OCI-LY3 (cell line): Measurements from ENCODE around the gene OR10A5.

Source experiments
- H2AFZ ChIP-seq: fragments of 200-600, 300-600 bp; shearing (Covaris generic); 2 replicates; pipeline ENCODE4 v1.6.0; 2014; ENCODE audit warnings: antibody characterized with exemption, low read depth, low read length
- H3K27ac ChIP-seq: fragments of 200-600, 300-600 bp; sonication (generic); 2 replicates; pipeline ENCODE4 v1.5.1; 2014; ENCODE audit warnings: mild to moderate bottlenecking, low read length, moderate library complexity, mixed read lengths
- H3K27me3 ChIP-seq: fragments of 200-600, 300-600 bp; sonication (generic); 2 replicates; pipeline ENCODE4 v1.6.1; 2014; ENCODE audit warnings: low read depth, low read length, mixed read lengths
- H3K36me3 ChIP-seq: fragments of 200-600, 300-600 bp; sonication (generic); replicated peaks from 2 replicates; pipeline ENCODE3; 2014; ENCODE audit warnings: low read depth, low read length, mixed read lengths
- H3K4me1 ChIP-seq: fragments of 300-600, 200-600 bp; sonication (generic); 2 replicates; pipeline ENCODE4 v1.6.1; 2014; ENCODE audit warnings: low read length, mixed read lengths
- H3K4me2 ChIP-seq: fragments of 200-600, 300-600 bp; sonication (generic); 2 replicates; pipeline ENCODE4 v1.6.1; 2014; ENCODE audit warnings: low read length, mixed read lengths
- H3K4me3 ChIP-seq: fragments of 300-600, 200-600 bp; sonication (generic); 2 replicates; pipeline ENCODE4 v1.5.1; 2014; ENCODE audit warnings: antibody characterized with exemption, mild to moderate bottlenecking, low read length, moderate library complexity
- H3K79me2 ChIP-seq: fragments of 300-600, 200-600 bp; shearing (Covaris generic); 2 replicates; pipeline ENCODE4 v1.6.1; 2014; ENCODE audit warnings: mild to moderate bottlenecking, low read length, mixed read lengths
- H3K9ac ChIP-seq: fragments of 300-600, 200-600 bp; shearing (Covaris generic); 2 replicates; pipeline ENCODE4 v1.6.0; 2014; ENCODE audit warnings: mild to moderate bottlenecking, low read length, moderate library complexity
- H3K9me3 ChIP-seq: fragments of 200-600, 300-600 bp; shearing (Covaris generic); 2 replicates; pipeline ENCODE4 v1.6.1; 2014; ENCODE audit warnings: low read length, mixed read lengths; ENCODE audit not compliant: insufficient read depth
- H4K20me1 ChIP-seq: fragments of 200-600, 300-600 bp; sonication (generic); 2 replicates; pipeline ENCODE4 v1.6.1; 2016; ENCODE audit warnings: low read length, mixed read lengths; ENCODE audit not compliant: insufficient read depth
- EZH2phosphoT487 ChIP-seq: fragments of 200-600 bp; shearing (Covaris generic); IDR thresholded peaks from 2 replicates; pipeline ENCODE4 v1.6.1; 2018; ENCODE audit warnings: antibody characterized with exemption, mixed run types, low read depth
- TF ChIP-seq, protein P1 (sequence below): fragments of 200-600, 300-600 bp; sonication (generic); IDR thresholded peaks from 2 replicates; pipeline ENCODE4 v1.5.1; 2014; ENCODE audit warnings: antibody characterized with exemption, low read length, low read depth

The OR10A5 gene

GRCh38 chr11:6871278-6871677 lies 25.8 kb downstream of the OR10A5 start:
- Histone ChIP-seq H4K20me1 (no peaks in the 10 kb centered on the region), H3K79me2 (no peaks in the 10 kb centered on the region), H3K36me3 (no peaks in the 10 kb centered on the region), H3K9me3 (no peaks in the 10 kb centered on the region), H3K27me3 (no peaks in the 10 kb centered on the region), H3K4me1 (no peaks in the 10 kb centered on the region), H2AFZ (no peak overlapping the region), H3K4me3 (no peak overlapping the region), H3K27ac (no peak overlapping the region), H3K4me2 (no peak overlapping the region), H3K9ac (no peak overlapping the region)
- TF ChIP-seq EZH2phosphoT487, result no peak
- TF ChIP-seq, protein P1, sequence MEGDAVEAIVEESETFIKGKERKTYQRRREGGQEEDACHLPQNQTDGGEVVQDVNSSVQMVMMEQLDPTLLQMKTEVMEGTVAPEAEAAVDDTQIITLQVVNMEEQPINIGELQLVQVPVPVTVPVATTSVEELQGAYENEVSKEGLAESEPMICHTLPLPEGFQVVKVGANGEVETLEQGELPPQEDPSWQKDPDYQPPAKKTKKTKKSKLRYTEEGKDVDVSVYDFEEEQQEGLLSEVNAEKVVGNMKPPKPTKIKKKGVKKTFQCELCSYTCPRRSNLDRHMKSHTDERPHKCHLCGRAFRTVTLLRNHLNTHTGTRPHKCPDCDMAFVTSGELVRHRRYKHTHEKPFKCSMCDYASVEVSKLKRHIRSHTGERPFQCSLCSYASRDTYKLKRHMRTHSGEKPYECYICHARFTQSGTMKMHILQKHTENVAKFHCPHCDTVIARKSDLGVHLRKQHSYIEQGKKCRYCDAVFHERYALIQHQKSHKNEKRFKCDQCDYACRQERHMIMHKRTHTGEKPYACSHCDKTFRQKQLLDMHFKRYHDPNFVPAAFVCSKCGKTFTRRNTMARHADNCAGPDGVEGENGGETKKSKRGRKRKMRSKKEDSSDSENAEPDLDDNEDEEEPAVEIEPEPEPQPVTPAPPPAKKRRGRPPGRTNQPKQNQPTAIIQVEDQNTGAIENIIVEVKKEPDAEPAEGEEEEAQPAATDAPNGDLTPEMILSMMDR, result no peak

DNA sequence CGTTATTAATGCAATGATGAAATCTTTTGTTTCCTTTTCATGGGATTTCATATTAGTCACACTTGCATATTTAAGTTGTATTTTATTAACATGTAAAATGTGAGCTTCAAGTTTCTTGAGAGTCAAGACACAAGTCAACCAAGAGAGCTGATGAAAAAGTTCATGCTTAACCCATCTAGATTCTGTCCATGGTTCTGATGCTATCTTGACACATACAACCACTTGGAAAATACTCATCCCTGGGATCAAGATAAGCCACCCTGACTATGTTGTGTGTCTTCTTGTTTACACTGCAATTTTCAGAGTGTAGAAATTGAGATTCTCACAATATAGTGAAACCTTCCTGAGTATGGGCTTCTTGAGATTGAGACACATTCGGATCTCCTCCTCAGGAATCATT lies 30.3 kb downstream of the OR10A5 start:
- Histone ChIP-seq H4K20me1 (no peaks in the 10 kb centered on the region), H3K4me3 (no peak overlapping the region), H3K4me2 (no peak overlapping the region), H2AFZ (no peak overlapping the region), H3K9me3 (no peaks in the 10 kb centered on the region), H3K9ac (no peak overlapping the region), H3K27me3 (no peaks in the 10 kb centered on the region), H3K27ac (no peak overlapping the region), H3K36me3 (no peaks in the 10 kb centered on the region), H3K79me2 (no peaks in the 10 kb centered on the region), H3K4me1 (peaks cover 5% of the 10 kb centered on the region; the same call in 1 of the 2 replicates)
- TF ChIP-seq, protein P1, result no peak
- TF ChIP-seq EZH2phosphoT487, result no peak

DNA sequence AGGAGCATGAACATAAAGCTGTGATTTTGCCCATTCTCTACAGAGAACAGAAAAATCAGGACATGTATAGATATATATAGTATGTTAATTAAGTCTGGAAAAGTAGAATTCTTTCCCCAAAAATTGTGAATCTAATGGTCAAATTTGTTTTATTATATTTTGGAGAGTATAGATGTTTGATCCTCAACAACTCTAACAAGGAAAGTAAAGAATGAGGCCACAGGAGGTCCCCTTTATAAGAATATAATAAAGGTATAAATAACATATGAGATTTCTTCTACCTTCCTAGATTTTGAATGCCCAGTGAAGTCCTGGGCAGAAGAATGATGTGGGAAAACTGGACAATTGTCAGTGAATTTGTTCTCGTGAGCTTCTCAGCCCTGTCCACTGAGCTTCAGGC lies 30.8 kb downstream of the OR10A5 start, which contains the start of gene OR10A4:
Gene OR10A4 (plus strand): TSS at position 301 of the 400 bp plus-strand sequence. CDS start 23 bp downstream, at position 324.
- Histone ChIP-seq H3K27me3 (no peaks in the 10 kb centered on the region), H3K27ac (no peak within 1 kb of the TSS), H2AFZ (no peak within 1 kb of the TSS), H3K9ac (no peak within 1 kb of the TSS), H3K9me3 (no peaks in the 10 kb centered on the region), H3K4me3 (no peak within 1 kb of the TSS), H3K4me1 (peaks cover 5% of the 10 kb centered on the region; the same call in 1 of the 2 replicates), H3K36me3 (no peaks in the 10 kb centered on the region), H3K79me2 (no peaks in the 10 kb centered on the region), H4K20me1 (no peaks in the 10 kb centered on the region), H3K4me2 (no peak within 1 kb of the TSS)
- TF ChIP-seq, protein P1, result no peak
- no peak for TF ChIP-seq EZH2phosphoT487

GRCh38 chr11:6876914-6877313 lies 31.4 kb downstream of the OR10A5 start:
- Histone ChIP-seq H3K4me2 (no peak overlapping the region), H2AFZ (no peak overlapping the region), H3K79me2 (no peaks in the 10 kb centered on the region), H3K9me3 (no peaks in the 10 kb centered on the region), H3K4me1 (peaks cover 5% of the 10 kb centered on the region; the same call in 1 of the 2 replicates), H3K4me3 (no peak overlapping the region), H3K36me3 (no peaks in the 10 kb centered on the region), H3K27me3 (no peaks in the 10 kb centered on the region), H4K20me1 (no peaks in the 10 kb centered on the region), H3K27ac (no peak overlapping the region), H3K9ac (no peak overlapping the region)
- TF ChIP-seq, protein P1, result no peak
- no peak for TF ChIP-seq EZH2phosphoT487
